ENCODE results near the gene P2RY11.

DNA sequence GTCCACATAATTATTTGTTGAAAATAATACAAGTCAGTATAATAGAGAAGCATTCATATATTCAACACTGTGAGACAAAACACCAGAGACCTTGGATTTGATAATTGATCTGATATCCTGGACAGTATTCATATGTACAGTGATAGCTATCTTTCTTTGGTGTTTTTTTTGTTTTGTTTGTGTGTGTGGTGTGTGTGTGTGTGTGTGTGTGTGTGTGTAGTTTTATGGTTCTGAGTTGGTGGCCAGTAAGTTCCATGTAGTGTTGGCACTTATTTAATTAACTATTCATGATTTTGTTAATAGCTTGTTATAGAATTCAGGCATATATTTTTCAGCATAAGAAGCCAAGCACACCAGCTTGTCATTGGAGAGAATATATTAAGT lies 7.4 kb upstream of the P2RY11 start:
- TF ChIP-seq, protein P1, sequence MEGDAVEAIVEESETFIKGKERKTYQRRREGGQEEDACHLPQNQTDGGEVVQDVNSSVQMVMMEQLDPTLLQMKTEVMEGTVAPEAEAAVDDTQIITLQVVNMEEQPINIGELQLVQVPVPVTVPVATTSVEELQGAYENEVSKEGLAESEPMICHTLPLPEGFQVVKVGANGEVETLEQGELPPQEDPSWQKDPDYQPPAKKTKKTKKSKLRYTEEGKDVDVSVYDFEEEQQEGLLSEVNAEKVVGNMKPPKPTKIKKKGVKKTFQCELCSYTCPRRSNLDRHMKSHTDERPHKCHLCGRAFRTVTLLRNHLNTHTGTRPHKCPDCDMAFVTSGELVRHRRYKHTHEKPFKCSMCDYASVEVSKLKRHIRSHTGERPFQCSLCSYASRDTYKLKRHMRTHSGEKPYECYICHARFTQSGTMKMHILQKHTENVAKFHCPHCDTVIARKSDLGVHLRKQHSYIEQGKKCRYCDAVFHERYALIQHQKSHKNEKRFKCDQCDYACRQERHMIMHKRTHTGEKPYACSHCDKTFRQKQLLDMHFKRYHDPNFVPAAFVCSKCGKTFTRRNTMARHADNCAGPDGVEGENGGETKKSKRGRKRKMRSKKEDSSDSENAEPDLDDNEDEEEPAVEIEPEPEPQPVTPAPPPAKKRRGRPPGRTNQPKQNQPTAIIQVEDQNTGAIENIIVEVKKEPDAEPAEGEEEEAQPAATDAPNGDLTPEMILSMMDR (conservative IDR thresholded peaks at IDR 0.05) = no peak
- TF ChIP-seq ZFX (IDR thresholded peaks at IDR 0.05) = no peak

Data from C4-2B (cell line).